ENCODE data around the gene SLC34A1.
"Not testable (repeated sequence)": the region's sequence is repeated elsewhere in the genome, so short reads cannot be mapped to it uniquely, and the experiment has no call there.

Gene SLC34A1

DNA sequence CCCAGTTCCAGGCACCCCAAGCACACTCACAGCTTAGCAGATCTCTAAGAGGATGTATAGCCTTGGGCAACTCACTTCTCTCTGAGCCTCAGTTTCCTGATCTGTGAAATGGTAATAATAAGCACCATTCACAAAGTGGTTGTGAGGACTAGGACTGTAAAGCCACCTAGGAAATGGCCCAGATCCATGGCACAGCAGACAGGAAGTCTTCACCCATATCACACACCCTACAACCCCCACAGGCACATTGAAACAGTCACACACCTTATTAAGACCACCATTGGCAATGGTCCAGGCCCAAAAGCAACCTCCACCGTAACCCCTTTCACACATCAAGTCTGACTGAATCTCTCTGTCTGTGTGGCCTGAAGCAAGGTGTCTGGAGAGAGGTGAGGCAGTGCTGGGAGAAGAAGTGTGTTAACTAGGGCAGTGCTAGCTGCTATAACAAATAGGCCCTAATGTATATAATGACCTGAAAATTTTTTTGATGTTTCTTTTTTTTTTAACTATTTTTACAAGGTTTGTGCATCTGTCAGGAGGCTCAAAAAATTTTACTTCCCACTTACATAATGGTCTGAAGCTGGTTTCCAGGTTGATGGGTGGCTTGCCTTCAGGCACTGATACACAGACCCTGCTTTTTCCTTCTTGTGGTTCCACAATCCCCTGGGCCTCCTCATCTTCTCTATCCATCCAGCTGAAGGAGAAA lies 28.9 kb upstream of the SLC34A1 start:
- DNase-seq = no peak

DNA sequence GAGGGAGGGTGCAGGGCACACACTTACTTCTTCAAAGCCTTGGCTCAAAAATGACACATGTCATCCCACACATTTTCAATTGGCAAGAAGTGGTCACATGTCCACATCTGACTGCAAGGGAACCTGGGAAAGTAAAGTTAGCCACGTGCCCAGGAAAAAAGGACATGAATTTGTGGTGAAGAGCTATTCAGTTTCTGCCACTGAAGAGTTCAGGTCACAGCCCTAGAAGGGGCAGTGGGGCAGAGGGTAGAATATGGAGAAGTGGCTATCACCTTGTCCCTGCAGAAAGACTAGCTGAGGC lies 28.4 kb upstream of the SLC34A1 start:
- no peak for DNase-seq

DNA sequence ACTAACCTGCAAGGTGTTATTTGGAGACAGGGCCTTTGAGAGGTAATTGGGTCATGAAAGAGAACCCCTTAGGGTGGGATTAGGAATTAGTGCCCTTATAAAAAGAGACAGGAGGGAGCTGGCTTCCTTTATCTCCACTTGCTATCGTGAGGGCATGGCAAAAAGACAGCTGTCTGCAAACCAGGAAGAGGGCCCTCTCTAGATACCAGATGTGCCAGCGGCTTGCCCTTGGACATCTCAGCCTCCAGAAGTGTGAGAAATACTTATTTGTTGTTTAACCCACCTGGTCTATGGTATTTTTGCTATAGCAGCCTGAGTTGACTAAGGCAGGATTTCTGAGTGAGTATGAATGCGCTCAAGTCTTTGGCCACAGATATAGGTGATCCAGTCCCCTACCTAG lies 27.5 kb upstream of the SLC34A1 start:
- DNase-seq = no peak

DNA sequence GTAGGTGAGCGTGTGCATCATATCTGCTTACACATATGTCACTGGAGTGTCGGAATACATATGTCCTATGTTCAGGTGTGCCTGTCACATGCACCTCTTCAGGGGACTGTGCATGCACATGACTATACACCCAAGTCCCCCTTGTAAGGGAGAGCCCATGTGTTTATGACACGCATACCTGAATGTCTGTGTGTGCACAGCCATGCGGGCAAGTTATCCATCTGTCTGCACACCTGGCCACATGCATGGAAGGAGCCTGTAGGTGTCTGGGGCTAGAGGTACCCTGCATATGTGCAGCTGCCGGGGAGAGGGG lies 27.1 kb upstream of the SLC34A1 start:
- DNase-seq = no peak

DNA sequence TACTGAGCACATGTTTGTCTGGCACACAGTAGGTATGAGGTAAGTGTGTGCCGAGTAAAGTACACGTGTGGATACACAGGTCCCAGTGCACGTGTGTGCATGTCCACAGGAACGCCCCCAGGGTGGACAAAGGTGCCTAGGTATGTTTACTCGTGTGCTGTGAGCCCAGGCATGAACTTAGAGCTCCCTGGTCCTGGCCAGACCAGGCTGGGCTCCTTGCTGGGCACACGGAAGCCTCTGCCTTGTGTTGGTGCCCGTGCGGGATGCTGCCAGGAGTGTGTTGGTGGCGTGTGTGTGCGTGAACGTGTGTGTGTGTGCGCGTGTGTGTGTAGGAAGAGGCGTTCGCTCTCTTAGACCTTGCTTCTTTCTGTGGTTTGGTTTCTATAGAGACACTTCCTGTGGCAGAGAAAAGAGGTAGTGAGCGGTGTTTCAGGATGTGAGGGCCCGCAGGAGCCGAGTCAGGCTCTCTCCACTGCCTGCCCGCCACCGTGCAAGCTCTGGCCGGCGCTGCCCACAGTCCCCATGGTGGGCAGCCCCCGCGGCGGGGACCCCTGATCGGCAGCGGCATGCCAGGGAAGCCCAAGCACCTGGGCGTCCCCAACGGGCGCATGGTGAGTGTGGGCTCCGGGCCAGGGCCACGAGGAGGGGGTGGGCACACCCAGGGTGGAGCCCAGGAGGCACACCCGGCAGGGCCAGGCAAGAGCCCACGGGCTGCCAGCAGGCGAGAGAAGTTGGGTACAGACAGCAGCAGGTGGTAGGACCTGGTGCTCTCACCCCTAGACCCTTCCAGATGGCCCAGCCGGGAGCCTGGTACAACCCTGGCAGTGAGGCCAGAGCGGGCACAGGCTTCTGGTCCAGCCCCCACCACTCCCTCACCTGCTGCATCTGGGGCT lies 26.5 kb upstream of the SLC34A1 start, which contains the start of gene RGS14:
Gene RGS14, plus strand, starts transcription at position 466 of the 893 bp plus-strand sequence. Its CDS starts 101 bp downstream, at position 567.
- no peak for DNase-seq

DNA sequence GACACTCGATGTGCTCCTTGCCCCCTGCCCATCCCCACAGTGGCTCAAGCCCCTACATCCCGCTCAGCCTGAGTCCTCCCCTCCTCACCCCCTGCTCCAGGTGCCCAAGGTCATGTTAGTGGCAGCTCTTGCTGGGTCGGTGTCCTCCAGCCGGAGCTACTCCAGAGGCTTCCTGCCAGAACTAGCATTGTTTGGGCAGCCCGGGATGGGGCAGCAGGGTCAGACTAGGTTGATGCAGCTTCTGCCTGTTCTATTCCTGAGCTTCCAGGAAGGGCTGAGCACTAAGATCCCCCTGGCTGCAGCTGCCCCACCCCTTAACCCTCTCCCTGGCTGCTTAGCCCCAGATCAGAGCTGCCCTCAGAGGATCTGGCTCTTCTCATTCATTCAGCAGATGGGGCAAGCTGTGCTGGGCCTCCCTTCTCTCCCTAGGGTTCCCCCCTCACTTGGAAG lies 25.8 kb upstream of the SLC34A1 start:
- no peak for DNase-seq

DNA sequence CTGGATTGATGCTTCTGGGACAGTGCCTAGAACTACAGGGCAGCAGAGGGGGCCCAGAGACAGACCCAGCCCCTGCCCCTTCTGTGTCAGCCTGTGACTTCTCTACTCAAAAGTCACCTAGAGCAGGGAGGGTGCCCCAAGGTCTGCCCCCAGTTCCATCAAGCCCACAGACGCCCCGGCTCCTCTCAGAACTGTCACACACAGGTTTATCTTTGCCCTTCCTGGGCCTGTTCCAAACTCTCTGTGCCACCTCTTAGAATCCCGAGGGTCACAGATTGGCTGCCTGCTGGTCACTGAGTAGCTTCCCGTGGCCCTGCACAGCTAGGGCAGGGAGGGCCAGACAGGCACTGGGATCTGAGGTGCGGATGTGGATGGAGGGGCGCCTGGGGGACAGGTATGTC lies 24.8 kb upstream of the SLC34A1 start:
- DNase-seq = no peak

DNA sequence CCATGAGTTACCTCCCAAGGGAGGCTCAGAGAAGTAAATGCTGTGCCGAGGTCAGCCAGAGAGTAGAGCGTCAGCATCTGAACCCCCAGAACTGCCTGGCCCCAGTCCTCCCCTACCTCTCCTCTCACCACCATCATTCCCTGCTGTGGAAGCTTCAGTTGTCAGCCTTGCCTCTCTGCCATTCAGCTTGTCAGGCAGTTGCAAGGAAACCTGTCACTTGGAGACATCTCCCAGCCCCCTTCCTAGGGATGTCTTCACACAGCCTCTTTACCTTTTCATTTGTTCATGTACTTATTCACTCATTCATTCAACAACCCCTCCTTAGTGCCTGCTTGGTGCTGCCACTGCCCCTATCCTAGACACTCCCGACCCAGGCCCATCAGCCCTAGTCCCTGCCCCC lies 24.4 kb upstream of the SLC34A1 start:
- DNase-seq = no peak

DNA sequence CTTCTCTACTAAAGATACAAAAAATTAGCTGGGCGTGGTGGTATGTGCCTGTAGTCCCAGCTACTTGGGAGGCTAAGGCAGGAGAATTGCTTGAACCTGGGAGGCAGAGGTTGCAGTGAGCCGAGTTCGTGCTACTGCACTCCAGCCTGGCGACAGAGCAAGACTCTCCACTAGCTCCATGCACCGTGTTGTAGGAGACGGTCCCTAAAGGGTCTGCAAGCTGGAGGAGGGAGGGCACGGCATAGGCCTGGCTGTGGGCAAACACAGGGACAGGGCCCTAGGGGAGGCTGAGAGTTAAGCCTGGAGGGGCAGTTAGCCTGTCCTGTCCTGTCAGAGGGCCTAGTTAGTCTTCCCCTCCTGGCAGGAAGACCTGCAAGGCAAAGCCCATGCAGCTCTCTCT lies 23.5 kb upstream of the SLC34A1 start:
- DNase-seq = not testable (repeated sequence)

DNA sequence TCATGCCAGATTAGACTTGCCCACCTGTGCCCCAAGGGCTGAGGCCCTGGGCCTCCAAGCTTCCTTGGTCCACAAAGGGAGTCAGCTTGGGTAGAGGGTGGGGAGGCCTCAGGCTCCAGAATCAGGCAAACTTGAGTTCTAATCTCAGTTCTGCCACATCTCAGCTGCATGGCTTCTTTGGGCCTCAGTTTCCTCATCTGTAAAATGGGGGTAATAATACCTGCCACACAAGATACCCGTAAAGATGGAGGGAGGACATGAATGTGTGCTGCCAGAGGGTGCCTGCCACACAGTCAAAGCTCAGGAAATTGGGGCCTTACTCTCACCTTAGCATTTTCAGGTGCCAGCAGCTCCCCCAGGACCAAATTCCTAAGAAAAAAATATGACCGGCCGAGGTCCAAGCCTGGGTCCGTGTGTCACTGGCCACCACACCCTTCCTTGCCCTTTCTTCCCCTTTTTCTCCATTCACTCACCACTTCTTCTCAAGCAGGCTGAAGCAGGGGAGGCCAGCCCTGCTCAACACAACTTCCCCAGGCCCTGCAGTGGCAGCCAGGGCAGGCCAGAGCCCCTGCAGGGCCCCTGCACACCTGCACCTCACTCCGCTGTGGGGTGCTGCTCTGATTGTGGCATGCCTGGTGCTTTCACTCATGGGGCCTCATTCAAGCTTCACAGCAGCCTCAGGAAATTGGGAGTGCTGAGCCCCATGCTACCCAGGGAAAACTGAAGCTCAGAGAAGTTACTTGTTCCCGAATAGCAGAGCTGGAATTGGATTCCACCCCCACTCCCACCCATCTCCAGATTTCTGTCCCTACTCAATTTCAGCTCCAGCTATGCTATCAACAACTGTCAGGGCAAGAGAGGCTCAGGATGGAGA lies 22.6 kb upstream of the SLC34A1 start:
- no peak for DNase-seq

DNA sequence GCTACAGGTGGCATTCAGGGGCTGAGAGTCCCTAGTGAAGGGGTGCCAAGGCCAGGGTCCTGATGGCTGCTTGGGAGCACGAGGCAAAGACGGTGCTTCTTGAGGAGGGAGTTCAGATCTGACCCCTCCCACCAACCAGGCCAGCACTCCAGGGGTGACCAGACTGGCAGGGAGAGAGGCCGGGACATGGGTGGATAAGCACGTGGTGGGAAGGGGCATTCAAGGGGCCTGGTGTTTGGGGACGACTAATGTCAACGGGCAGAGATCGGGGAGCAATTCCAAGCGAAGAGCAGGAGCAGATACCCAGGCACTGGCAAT lies 22.0 kb upstream of the SLC34A1 start:
- DNase-seq = no peak

DNA sequence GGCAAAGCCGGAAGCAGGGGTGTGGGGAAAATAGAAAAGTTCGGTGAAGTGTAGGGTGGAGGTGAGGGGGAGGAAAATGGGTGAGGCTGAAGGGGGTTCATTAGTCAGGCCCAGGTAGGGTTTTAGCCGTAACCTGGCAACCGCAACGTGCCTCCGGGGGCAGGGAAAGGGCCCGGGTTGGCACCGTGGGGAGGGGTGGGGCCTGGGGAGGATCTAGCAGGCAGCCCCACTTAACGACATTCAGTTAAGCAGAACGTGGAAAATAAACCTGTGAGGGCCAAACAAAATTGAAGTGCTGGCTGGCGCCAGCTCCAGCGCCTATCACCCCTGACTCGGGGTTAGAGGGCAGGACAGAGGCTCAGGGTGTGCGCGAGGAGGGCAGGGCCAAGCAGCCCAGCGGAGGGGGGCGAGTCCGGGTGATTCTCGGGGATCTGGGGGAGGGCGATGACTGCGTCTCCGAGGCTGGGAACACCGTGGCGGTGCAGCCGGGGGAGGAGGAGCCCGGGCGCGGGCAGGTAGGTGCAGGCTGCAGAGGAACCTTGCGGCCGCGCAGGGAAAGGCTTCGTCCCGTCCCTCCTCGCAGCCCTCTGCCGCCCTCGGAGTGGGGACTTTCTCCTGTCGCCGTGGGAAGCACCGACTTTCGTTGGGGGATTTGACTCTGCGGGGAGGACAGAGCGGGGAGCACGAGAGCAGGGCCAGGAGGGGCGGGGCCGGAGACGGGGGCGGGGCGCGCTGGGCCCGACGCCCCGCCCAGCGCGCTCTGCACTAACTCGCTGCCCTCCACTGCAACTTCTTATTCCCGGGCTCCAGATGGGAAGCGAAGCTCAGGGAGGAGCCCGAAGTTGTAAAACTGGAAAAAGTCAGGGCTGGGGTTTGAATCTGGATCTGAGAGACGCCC lies 21.4 kb upstream of the SLC34A1 start:
- DNase-seq = peak; percentile 41

DNA sequence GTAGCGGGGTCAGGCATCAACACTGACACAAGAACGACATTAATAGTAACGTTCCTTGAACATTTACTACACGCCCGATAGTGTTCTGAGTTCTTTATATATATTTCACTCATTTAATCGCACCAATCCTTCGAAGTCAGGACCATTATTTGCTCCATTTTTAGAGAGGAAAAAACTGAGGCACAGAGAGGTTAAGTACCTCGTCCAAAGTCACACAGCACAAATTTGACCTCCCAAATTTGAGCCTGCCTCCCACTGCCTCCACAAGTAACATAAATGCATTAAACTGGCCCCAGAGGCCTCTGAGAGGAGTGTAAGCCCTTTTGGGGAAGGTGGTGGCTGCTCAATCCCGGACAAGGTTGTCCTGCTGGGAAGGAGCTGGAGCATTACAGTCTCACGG lies 20.7 kb upstream of the SLC34A1 start:
- no peak for DNase-seq

DNA sequence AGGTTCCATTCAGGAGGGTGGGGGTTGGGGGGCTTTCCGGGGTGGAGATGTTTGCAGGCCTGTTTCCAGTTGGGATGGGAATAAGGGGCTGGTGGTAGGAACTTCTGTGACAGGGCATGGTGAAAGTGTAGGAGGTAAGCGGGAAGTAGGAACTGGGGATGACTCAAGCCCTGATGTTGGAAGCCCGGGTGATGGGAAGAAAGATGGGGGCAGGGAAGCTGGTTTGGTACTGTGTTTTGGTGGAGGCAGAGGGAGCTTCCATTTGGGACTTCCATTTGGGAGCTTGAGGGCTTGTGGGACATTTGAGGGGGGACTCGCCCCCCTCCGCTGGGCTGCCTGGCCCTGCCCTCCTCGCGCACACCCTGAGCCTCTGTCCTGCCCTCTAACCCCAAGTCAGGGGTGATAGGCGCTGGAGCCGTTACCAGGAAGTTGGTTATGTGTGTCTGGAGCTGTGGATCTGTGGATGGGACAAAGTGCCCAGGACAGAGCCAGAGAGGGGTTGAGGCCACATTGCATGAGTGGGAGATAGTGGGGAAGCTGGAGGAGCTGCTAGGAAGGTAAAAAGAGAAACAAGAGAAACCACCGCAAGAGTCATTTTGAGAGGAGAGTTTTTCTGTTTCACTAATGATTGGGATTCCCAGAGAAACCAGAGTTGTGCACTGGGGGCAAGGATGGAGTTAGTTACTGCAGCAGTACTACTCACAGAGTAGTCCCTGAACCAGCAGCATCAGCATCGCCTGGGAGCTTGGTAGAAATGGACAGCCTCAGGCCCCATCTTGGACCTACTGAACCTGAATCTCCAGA lies 19.9 kb upstream of the SLC34A1 start:
- DNase-seq = no peak

DNA sequence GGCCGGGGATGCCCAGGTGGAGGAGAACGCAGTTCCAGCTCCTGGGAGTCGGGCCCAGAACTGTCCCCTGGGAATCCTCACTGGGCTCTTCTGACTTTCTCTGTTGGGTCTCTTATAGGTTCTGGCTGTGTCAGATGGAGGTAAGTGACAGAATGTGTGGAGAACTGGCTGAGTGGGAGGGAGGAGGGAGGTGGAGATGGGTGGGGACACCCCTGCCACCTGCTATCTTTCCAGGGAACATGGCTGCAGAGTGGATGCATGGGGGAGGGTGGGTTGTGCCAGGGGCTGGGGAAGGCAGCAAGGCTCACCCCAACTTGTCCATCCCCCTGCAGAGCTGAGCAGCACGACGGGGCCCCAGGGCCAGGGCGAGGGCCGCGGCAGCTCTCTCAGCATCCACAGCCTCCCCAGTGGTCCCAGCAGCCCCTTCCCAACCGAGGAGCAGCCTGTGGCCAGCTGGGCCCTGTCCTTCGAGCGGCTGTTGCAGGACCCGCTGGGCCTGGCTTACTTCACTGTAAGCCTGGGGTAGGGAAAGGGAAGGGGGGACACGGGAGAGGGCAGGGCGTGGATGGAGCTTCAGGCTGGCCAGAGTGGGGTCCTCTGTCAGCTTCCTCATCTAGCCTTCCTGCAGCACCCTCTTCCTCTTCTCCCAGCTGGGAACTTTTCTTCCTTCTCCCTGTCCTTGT lies 18.2 kb upstream of the SLC34A1 start:
- DNase-seq = no peak

DNA sequence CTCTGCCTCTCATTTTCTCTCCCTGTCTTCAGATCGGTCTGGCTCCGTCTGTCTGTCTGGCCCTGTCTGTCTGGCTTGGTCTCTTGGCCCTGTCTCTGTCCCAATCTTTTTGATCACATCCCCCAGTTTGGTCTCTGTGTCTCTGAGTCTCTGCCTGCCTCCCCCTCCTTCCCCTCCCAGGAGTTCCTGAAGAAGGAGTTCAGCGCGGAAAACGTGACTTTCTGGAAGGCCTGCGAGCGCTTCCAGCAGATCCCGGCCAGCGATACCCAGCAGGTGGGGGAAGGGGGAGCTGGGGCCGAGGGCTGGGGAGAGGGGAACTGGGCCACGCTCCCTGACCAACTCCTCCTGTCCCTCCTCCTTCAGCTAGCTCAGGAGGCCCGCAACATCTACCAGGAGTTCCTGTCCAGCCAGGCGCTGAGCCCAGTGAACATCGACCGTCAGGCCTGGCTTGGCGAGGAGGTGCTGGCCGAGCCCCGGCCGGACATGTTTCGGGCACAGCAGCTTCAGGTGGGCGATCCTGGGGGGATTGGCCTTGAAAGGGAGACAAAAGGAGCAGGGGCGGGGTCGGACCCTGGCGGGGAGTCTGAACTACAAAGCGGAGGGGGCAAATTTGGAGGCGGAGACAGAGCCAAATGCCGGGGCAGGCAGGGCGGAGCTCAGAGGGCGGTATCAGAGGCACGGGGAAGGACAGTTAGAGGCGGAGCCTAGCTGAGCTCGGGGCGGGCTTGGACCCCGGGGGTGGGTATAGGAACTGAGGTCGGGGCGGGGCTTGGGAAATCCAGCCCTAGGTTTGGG lies 17.5 kb upstream of the SLC34A1 start:
- DNase-seq = peak; percentile 81

DNA sequence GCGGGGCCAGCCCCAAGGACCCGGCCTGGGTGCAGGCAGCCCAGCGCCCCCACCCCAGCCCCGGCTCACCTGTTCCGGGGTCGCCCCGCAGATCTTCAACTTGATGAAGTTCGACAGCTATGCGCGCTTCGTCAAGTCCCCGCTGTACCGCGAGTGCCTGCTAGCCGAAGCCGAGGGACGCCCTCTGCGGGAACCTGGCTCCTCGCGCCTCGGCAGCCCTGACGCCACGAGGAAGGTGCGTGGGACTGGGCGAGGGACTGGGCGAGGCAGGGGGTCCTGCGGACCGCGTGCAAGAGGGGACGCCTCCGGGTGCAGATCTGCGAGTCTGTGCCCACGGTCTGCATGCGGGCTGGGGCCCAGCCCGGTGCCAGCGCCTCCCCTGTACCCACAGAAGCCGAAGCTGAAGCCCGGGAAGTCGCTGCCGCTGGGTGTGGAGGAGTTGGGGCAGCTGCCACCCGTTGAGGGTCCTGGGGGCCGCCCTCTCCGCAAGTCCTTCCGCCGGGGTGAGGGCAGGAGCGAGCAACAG lies 16.8 kb upstream of the SLC34A1 start:
- DNase-seq = no peak

DNA sequence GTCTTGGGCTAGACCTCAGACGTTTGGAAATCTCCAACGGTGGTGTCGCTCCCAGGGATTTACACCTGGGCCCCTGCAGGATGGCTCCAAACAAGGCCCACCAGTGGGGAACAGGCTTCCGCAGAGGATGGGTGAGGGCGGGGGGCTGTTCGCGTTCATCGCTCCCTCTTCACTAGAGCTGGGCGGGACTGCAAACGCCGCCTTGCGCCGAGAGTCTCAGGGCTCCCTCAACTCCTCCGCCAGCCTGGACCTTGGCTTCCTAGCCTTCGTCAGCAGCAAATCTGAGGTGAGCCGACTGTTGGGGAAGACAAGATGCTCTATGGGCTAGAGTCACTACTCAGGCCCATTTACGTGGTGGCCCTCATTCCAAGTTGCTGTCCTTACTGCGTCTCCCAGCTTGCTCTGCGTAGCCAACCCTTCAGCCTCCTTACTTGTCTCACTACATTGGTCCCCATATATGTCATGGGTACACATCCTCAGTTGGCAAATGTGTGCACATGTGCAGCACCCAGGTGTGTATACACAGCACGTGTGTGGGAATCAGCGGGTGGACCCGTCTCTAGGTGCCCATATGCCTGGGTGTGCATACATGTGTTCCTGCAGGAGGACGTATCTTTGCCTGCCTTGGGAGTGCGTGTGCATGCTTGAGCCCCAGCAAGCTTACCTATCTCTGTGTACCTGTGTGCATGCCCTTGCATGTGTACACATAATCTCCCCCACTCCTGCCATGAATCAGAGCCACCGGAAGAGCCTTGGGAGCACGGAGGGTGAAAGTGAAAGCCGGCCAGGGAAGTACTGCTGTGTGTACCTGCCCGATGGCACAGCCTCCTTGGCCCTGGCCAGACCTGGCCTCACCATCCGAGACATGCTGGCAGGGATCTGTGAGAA lies 16.0 kb upstream of the SLC34A1 start:
- no peak for DNase-seq
